Measurements from ENCODE around the gene GALNT10.

GRCh38 chr5:154330097-154330667, 139.6 kb downstream of the GALNT10 start:
- TF ChIP-seq ZNF431 (CRISPR knock-in tag; IDR thresholded peaks at IDR 0.05) (no peak), ZNF316 (IDR thresholded peaks at IDR 0.05) (no peak), CEBPG (CRISPR knock-in tag; IDR thresholded peaks at IDR 0.05) (no peak), CEBPG (tag; conservative IDR thresholded peaks at IDR 0.05 in 1 of 2, IDR thresholded peaks at IDR 0.05 in 1 of 2) (no peak), POLR2AphosphoS5 (IDR thresholded peaks at IDR 0.05; ENCODE audit: control insufficient read depth, insufficient read depth, low read depth, low read length) (no peak), IRF1 (CRISPR knock-in tag; IDR thresholded peaks at IDR 0.05; ENCODE audit: borderline replicate concordance) (no peak), THRA (IDR thresholded peaks at IDR 0.05) (no peak), FOXK1 (CRISPR knock-in tag; IDR thresholded peaks at IDR 0.05; ENCODE audit: borderline replicate concordance) (no peak), GABPA (tag; conservative IDR thresholded peaks at IDR 0.05; ENCODE audit: low read depth) (no peak), NR2C1 (IDR thresholded peaks at IDR 0.05) (no peak), NR2C1 (tag; IDR thresholded peaks at IDR 0.05) (no peak)

Data from K562 (cell line).